KMS-11 (cell line): Measurements from ENCODE around the gene DMD.
A peak's percentile ranks its signal among the peaks of the same experiment; 100 is the strongest.

Experiments
- H2AFZ ChIP-seq: fragments of 200-600 bp; sonication (generic); 2 replicates; pipeline ENCODE4 v1.6.1; 2016; ENCODE audit warnings: antibody characterized with exemption, mixed run types, low read depth
- H3K27ac ChIP-seq: fragments of 200-600 bp; sonication (generic); 2 replicates; pipeline ENCODE4 v1.6.1; 2016; ENCODE audit warnings: mild to moderate bottlenecking, mixed run types
- H3K27me3 ChIP-seq: fragments of 200-600 bp; sonication (generic); 2 replicates; pipeline ENCODE4 v1.6.1; 2017; ENCODE audit warnings: mild to moderate bottlenecking, low read depth, mixed run types, moderate library complexity; ENCODE audit not compliant: insufficient read depth
- H3K36me3 ChIP-seq: fragments of 200-600 bp; sonication (generic); 2 replicates; pipeline ENCODE4 v1.6.1; 2017; ENCODE audit warnings: mild to moderate bottlenecking, mixed run types; ENCODE audit not compliant: insufficient read depth
- H3K4me1 ChIP-seq: fragments of 200-600 bp; sonication (generic); 2 replicates; pipeline ENCODE4 v1.6.1; 2016; ENCODE audit warnings: mild to moderate bottlenecking, low read depth, mixed run types; ENCODE audit not compliant: poor library complexity, severe bottlenecking
- H3K4me2 ChIP-seq: fragments of 200-600 bp; sonication (generic); 2 replicates; pipeline ENCODE4 v1.7.0; 2016; ENCODE audit warnings: mild to moderate bottlenecking, mixed run types
- H3K4me3 ChIP-seq: fragments of 200-600 bp; sonication (generic); IDR thresholded peaks from 2 replicates; pipeline ENCODE4 v1.6.1; 2017; ENCODE audit warnings: low read depth, low read length, mixed read lengths; ENCODE audit not compliant: insufficient read depth
- H3K79me2 ChIP-seq: fragments of 200-600 bp; sonication (generic); 2 replicates; pipeline ENCODE4 v1.6.1; 2016; ENCODE audit warnings: low read depth, mixed run types; ENCODE audit not compliant: insufficient read depth
- H3K9ac ChIP-seq: fragments of 200-600 bp; sonication (generic); 2 replicates; pipeline ENCODE4 v1.6.1; 2016; ENCODE audit warnings: mild to moderate bottlenecking, mixed run types
- H4K20me1 ChIP-seq: fragments of 200-600 bp; sonication (generic); 2 replicates; pipeline ENCODE4 v1.6.1; 2016; ENCODE audit warnings: mild to moderate bottlenecking, mixed run types; ENCODE audit not compliant: insufficient read depth
- CTCF ChIP-seq: fragments of 200-600 bp; sonication (generic); conservative IDR thresholded peaks from 2 replicates; pipeline ENCODE4 v1.6.1; 2017; ENCODE audit warnings: low read depth, mild to moderate bottlenecking, antibody characterized with exemption, low read length, moderate library complexity, mixed read lengths

DMD gene

DNA sequence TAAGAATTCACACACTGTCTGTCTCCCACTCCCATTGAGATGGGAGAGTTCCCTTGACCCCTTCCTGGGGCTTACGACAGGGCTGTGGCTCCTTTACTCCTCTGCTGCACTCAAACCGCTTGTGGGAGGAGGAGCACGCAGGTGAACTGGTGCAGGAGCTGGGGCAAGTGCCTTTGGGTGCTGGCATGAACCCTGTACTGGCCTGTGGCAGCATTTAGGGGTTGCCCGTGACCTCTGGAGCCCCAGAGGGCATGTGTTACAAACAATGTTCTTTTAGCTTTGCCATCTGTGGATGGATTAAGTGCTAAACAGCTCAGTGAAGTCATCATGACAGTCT is 2117.7 kb downstream of the DMD start:
- Histone ChIP-seq H3K36me3 (no peaks in the 10 kb centered on the region), H3K9ac (no peak overlapping the region), H2AFZ (no peak overlapping the region), H3K4me1 (peaks cover 21% of the 10 kb centered on the region), H3K79me2 (no peaks in the 10 kb centered on the region), H3K4me3 (no peak overlapping the region), H3K27ac (0 out of 2 replicates have a peak overlapping the region, but pooled peaks have one; percentile 17), H3K4me2 (no peak overlapping the region), H4K20me1 (no peaks in the 10 kb centered on the region), H3K27me3 (no peaks in the 10 kb centered on the region)
- TF ChIP-seq CTCF, result no peak

GRCh38 chrX:31092970-31093638 is 2118.2 kb downstream of the DMD start:
- Histone ChIP-seq H3K9ac (no peak overlapping the region), H3K36me3 (no peaks in the 10 kb centered on the region), H3K4me1 (peaks cover 21% of the 10 kb centered on the region), H3K27ac (0 out of 2 replicates have a peak overlapping the region, but pooled peaks have one; percentile 17), H2AFZ (no peak overlapping the region), H3K4me3 (no peak overlapping the region), H4K20me1 (no peaks in the 10 kb centered on the region), H3K79me2 (no peaks in the 10 kb centered on the region), H3K27me3 (no peaks in the 10 kb centered on the region), H3K4me2 (no peak overlapping the region)
- TF ChIP-seq CTCF, result no peak

- Histone ChIP-seq H4K20me1 (no peaks in the 10 kb centered on the region), H3K4me3 (no peak overlapping the region), H3K4me2 (no peak overlapping the region), H3K27me3 (no peaks in the 10 kb centered on the region), H3K9ac (no peak overlapping the region), H3K27ac (0 out of 2 replicates have a peak overlapping the region, but pooled peaks have one; percentile 17), H3K4me1 (peaks cover 21% of the 10 kb centered on the region), H2AFZ (no peak overlapping the region), H3K36me3 (no peaks in the 10 kb centered on the region), H3K79me2 (no peaks in the 10 kb centered on the region)
- TF ChIP-seq CTCF, result no peak
Measured at GRCh38 chrX:31092476-31092875, 2118.9 kb downstream of the DMD start.

DNA sequence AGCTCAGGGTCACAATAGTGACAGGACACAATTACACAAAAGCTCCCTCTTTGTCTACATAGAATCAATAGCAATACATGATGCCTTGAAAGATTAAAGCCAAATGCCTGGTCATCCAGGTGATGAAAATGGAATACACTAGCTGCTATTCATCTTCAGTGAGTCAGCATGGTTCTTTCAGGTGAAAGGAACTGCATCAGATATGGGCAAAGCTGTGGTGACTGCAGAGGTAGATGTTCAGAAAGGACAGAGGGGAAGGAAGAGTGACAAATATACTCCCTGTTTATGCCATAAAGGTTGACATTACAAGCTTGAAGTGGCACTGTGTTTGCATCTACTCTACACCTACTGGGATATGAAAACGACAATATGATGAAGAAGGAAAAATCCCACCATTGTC is 2119.5 kb downstream of the DMD start:
- no peaks in the 10 kb centered on the region for H3K79me2 ChIP-seq
- H3K4me1 ChIP-seq, result peaks cover 21% of the 10 kb centered on the region
- no peaks in the 10 kb centered on the region for H3K27me3 ChIP-seq
- no peak overlapping the region for H3K4me3 ChIP-seq
- H2AFZ ChIP-seq, result no peak overlapping the region
- no peak overlapping the region for H3K9ac ChIP-seq
- TF ChIP-seq CTCF, result no peak
- H3K27ac ChIP-seq, result no peak overlapping the region
- H3K4me2 ChIP-seq, result no peak overlapping the region
- H4K20me1 ChIP-seq, result no peaks in the 10 kb centered on the region
- no peaks in the 10 kb centered on the region for H3K36me3 ChIP-seq
